ENCODE measurements around the gene OR10J1.

Gene OR10J1

GRCh38 chr1:159474926-159475325 is 35.4 kb downstream of the OR10J1 start:
- no peak for FAIRE-seq
- DNase-seq (ENCODE audit: insufficient read length, low spot score) = no peak

GRCh38 chr1:159483501-159483900 is 44.0 kb downstream of the OR10J1 start:
- FAIRE-seq = no peak
- DNase-seq (ENCODE audit: insufficient read length, low spot score) = no peak
